HL-60/S4 (cell line): ENCODE measurements around the gene SPEN.

Experiments used
- in situ Hi-C: fragments of 300-500 bp; cut with MboI; formaldehyde crosslinking; loops from 2 replicates; pipeline ENCODE4 v1.14.3; 2022; ENCODE audit warnings: low sequenced_read_pairs

The SPEN gene

DNA sequence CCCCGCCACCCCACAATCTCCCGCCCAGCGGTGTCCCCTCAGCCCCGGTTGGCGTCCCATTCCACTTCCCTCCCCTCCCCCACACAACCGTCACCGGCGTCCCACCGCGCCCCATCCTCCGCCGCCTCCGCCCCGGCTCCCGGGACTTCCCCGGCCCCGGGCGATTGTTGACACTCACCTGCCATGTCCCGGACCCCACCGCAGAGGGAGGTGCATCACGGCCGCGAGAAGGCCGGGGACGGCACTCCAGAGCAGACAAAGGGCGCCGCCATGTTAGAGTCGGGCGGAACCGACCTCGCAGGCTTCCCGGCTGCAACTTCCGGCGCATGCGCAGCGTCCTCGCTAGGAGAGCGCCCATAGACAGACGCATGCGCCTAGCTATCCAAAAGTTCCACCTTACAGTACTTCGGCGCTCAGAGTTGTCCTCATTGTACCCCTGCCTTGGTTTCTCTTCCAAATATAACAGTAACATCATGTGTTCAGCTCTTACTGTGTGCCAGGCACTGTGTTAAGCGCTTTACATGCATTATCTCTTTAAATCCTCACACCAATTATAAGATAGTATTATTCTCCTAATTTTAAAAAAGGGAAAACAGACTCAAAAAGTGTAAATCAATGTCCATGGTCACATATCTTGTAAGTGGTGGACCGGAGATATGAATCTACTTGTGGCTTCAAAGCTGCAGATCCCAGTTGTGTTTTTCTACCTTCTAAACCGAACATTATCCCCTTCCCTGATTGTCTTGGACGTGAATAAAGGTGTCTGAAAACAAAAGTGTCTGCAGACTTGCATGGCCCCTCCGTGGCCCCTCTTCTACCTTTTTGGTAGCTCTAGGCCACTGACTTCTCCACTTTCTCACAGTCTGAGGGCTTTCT lies 128.5 kb downstream of the SPEN start, which contains the start of gene ZBTB17:
TSS of gene ZBTB17 (minus strand) at position 297 of the 876 bp plus-strand sequence. CDS start 27,606 bp downstream, outside the sequence.
- in situ Hi-C loops: loop anchor here (25.0 kb wide), 1 partner anchor 164 kb away; the partner anchor contains the start of gene UQCRHL

DNA sequence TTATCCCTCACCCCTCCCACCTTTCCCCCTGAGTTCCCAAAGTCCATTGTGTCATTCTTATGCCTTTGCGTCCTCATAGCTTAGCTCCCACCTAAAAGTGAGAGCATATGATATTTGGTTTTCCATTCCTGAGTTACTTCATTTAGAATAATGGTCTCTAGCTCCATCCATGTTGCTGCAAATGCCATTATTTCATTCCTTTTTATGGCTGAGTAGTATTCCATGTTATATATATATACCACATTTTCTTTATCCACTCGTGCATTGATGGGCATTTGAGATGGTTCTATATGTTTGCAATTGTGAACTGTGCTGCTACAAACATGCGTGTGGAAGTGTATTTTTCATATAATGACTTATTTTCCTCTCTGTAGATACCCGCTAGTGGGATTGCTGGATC lies 130.4 kb downstream of the SPEN start:
- in situ Hi-C loops: loop anchor here (25.0 kb wide), 1 partner anchor 166 kb away; the partner anchor contains the start of gene UQCRHL

DNA sequence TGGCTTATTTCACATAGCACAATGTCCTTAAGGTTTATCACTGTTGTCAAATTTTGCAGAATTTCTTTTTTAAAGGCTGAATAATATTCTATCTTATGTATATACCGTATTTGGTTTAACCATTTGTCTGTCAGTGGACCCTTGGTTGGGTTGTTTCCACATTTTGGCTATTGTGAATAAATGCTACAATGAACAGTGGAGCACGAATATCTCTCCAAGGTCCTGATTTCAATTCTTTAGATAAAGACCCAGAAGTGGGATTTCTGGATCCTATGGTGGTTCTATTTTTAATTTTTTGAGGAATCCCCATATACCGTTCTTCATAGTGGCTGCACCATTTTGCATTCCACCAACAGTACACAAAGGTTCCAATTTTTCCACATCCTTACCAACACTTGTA lies 134.2 kb downstream of the SPEN start:
- in situ Hi-C loops: loop anchor here (25.0 kb wide), 1 partner anchor 169 kb away; the partner anchor contains the start of gene UQCRHL

DNA sequence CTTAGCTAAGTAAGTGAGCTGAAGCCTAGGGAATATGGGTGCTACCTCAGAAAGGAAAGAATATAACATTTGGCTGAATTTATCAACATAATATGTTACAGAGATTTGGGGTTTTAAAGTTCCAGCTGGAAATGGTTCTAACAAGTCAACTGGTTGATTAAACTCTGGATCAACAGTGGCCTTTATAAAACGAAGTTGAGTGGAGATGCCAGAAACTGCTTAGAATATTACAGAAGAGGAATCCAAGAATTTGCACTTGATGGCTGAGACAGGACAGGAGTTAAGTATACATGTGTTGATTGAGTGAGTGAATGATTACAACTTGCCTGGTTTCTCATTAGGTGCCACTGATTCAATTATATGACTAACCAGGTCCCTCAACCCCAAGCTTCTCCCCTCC lies 135.8 kb downstream of the SPEN start:
- in situ Hi-C loops: loop anchor here (25.0 kb wide), 1 partner anchor 171 kb away; the partner anchor contains the start of gene UQCRHL

DNA sequence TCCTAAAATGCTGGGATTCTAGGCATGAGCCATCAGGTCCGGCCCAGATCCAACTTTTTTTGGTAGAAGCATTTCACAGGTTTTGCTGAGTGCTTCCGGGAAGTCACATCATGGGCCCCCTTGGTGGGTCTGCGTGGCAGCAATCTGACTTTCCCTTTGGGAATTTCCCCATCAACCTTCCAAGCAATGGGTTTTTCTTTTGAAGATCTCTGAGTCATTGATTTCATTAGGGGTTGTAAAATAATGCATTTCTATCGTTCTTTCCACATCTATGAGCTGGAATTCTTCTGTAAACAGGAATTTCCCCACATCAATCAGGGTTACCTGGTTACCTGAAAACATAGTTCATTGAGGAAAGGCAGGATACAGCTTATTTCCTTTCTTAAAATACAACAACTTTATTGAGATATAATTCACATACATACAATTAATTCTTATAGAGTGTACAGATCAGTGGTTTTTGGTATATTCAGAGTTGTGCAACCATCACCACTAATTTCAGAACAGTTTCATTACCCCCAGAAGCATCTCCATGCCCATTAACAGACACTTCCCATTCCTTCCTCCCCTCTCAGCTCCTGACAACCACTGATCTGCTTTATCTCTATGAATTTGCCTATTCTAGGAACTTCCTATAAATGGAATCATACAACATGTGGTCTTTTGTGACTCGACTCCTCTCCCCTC lies 138.2 kb downstream of the SPEN start:
- in situ Hi-C loops: loop anchor here (25.0 kb wide), 1 partner anchor 173 kb away; the partner anchor contains the start of gene UQCRHL

DNA sequence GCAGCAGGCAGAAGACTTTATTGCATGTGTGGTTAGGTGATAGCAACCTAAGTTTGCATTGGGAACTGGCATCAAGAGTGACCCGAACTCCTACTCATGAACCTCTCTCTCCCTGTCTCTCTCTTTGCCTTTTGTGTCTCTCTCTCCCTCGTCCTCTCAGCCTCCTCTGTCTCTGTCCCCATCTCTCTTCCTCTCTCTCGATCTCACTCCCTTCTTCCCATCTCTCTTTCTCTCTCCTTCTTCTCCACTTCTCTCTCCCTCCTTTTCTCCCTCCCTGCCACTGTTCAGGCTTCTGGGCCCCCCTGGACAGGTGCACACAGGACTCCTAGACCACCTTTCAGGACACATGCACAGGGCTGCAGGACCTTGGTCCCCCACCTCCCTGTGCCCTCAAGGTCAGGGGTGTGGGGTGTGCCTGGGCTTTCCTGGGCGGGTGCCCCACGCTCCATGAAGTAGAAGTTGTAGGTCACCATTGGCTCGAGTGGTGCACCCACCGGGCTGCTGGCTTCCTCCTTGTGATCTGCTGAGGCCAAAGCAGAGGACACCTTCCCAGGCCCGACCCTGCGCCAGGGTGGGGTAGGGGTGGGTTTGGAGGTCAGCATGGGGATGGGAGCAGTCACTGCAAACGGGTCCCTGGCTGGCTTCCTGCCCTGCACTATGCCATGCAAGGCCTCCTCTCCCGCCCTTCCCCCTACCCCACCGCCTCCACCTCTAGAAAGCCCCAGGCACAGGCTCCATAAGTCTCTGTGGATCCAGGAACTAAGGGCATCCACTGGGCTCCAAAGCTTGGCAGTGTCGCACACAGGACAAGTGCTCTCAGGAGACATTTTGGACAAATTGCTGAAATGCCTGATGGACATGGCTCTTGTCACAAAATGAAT lies 141.6 kb downstream of the SPEN start:
- in situ Hi-C loops: loop anchor here (25.0 kb wide), 1 partner anchor 177 kb away; the partner anchor contains the start of gene UQCRHL

DNA sequence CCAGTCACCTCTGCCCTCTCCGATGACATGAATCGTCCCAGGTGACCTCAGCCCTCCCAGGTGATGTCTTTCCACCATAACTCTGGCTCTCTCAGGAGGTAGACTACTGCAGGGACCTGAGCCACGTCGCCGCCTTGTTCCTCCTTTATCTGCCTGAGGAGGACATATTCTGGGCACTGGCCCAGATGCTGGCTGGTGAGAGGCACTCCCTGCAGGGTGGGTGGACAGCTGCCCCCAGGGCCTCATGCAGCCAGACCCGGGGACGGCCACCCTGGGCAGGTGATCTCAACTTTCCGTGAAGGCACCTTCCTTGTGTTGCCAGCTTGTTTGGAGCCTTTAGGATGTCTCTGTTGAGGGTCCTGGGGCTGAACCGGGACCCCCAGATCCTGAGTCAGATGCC lies 142.3 kb downstream of the SPEN start:
- in situ Hi-C loops: loop anchor here (25.0 kb wide), 1 partner anchor 177 kb away; the partner anchor contains the start of gene UQCRHL
